GM10266 (cell line): Measurements from ENCODE around the gene PRKCG.

Experiments used
- DNase-seq: peaks from one replicate; pipeline ENCODE4 v3.0.0; 2012; ENCODE audit errors: extremely low spot score
- TF ChIP-seq, protein P1 (sequence below): IDR thresholded peaks from 2 replicates; pipeline ENCODE4 v1.5.1; 2012; ENCODE audit warnings: mild to moderate bottlenecking, low read depth; ENCODE audit not compliant: control insufficient read depth, insufficient read depth; ENCODE audit errors: missing control alignments

Gene PRKCG

DNA sequence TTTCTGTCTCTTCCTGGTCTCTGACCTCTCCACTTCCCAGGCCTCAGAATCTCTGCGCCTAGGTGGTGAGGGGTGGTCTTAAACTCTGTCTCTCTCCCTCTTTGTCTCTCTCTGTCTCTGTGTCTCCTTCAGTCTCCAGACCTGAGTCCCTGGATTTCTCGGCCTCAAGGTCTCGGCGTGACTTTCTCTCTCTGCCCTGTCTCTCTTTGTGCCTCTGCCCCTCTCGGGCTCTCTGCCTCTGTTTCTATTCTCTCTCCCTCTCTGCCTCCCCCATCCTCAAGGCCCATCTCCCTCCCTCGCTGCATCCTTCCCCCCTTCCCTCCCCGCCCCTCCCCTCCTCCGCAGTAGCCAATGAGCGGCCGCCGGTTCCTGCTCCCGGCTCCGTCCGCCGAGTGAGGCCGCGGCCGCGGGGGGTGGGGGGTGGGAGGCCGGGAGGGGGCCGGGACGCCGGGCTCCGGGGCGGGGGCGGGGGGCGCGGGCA is 27.0 kb downstream of the PRKCG start, which contains the start of gene CACNG7:
Gene CACNG7 (plus strand): TSS at position 344 of the 481 bp plus-strand sequence. CDS start 3,554 bp downstream, outside the sequence.
- TF ChIP-seq, protein P1, sequence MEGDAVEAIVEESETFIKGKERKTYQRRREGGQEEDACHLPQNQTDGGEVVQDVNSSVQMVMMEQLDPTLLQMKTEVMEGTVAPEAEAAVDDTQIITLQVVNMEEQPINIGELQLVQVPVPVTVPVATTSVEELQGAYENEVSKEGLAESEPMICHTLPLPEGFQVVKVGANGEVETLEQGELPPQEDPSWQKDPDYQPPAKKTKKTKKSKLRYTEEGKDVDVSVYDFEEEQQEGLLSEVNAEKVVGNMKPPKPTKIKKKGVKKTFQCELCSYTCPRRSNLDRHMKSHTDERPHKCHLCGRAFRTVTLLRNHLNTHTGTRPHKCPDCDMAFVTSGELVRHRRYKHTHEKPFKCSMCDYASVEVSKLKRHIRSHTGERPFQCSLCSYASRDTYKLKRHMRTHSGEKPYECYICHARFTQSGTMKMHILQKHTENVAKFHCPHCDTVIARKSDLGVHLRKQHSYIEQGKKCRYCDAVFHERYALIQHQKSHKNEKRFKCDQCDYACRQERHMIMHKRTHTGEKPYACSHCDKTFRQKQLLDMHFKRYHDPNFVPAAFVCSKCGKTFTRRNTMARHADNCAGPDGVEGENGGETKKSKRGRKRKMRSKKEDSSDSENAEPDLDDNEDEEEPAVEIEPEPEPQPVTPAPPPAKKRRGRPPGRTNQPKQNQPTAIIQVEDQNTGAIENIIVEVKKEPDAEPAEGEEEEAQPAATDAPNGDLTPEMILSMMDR, result no peak
- DNase-seq, result no peak

DNA sequence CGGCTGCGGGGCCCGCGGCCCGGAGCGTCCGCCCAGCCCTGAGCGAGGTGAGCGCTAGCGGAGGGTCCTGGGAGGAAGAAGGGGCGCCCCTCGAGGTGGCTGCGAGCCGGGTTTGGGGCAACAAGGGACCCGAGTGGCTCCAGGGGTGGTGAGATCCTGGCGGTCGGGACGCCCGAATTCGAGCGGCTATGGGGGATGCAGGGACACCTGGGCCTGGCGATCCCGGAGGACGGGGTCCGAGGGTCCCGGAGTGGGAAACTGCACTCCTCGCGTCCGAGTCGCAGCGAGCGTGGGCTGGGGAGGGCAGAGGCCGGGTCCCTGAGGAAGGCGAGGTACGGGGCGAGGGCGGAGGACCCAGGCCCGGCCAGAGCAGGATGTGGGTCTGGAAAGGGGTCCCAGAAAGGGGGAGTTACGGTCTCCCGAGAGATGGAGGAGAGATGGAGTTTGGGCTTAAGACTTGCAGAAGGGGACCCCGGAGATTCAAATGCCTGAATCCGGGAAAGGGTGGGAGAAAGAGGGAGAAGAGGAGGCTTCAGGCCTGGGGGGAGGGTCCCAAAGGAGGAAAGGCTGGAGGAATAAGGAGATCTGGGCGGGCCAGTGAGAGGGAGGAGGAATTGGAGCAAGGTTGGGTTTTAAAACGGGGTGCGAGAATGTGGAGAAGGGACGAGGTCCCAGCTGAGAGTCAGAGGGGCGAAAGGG is 27.6 kb downstream of the PRKCG start:
- DNase-seq, result no peak
- TF ChIP-seq, protein P1, result no peak

DNA sequence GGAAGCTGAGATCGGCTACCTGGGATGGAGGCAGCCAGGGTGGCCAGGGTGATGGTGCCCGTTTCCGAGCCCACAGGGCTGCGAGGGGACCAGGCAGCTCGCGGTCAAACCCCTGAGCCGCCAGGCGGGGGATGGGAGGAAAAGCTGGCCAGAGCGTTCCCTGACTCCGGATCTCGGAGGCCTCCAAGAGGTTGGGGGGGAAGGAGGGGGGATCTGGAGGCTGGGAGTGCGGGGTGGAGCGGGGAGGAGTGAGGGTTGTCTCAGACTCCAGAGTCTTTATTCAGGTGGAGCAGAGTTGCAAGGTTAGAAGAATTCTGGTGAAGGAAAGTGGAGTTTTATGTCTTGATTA is 28.1 kb downstream of the PRKCG start:
- no peak for DNase-seq
- TF ChIP-seq, protein P1, result no peak

DNA sequence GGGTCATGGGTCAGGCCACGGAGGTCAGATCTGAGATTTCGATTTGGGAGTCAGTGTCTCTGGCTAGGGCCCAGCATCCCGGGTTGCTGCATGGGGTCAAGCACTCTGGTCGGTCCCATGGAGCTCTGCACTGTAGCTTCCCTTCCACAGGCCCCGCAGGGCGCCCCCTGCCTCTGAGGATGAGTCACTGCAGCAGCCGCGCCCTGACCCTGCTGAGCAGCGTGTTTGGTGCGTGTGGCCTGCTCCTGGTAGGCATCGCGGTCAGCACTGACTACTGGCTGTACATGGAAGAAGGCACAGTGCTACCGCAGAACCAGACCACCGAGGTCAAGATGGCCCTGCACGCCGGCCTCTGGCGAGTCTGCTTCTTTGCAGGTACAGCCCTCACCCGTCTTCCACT is 30.7 kb downstream of the PRKCG start:
- TF ChIP-seq, protein P1, result no peak
- peak; percentile 22 for DNase-seq

DNA sequence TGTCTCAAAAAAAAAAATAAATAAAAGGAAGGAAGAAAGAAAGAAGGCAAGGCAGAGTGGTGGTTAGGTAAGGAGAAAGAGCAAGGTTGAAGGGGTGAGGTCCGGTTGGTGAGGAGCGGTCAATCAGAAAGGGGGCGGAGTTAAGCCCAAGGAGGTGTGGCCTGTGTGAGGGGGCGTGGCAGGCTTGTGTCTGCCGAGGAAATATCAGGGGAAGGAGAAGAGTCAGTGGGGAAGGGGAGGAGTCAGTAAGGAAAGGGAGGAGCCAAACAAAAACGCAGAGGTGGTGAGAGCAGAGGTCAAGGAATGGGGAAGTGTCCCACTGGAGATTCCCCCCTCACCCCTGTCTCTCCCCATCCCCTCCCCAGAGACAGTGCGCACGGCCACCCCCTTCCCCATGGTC is 33.0 kb downstream of the PRKCG start:
- no peak for DNase-seq
- TF ChIP-seq, protein P1, result no peak

DNA sequence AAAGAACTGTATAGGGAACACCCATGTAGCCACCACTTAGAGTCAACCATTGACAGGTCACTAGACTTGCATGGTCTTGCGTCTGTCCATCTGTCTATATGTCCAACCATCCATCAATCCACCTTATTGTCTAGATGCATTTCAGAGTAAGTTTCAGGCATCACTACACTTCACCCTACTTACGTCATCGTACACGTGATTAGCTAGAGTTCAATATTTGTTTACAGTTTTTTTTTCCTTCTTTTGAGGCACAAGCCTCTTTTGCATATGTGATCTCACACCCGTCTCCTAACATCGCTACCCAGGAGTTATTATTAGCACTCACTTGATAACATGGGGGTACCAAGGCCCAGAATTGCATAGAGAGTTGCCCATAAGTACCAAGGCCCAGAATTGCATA is 34.0 kb downstream of the PRKCG start:
- no peak for DNase-seq
- TF ChIP-seq, protein P1, result no peak

DNA sequence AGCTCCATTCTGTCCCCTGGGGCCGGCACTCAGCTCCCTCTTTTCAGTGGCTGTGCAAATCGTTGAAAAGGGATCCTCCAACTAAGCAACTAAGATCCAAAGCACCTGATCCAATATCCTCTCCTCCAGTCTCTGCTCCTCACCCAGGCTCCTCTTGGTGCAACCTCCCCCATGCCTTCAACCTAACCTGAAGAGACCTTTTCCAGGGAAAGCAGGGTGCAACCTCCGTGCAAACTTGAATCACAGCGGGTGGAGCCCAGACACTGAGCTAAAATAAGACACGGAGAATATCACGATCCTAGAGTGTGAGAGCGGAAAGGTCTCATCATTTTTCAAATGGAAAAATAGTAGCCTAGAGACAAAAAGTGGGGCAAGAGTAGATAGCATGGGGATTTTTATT is 35.4 kb downstream of the PRKCG start:
- TF ChIP-seq, protein P1, result no peak
- DNase-seq, result no peak
